Natural killer cell treated with Interleukin-12 subunit alpha and Interleukin-12 subunit beta and Interleukin-15 and Interleukin-18, amount 100 ng/mL, for 72 hours (primary cell): Measurements from ENCODE around the gene KLK2. TPM values are rescaled to one million over a fixed set of nuclear protein-coding genes. Genes with fewer than 3 reads are reported as not detected.

Experiments
- ATAC-seq, 2 donors: fragments of 150-1000 bp; cut with Tn5 transposase in 1 of 2; sonication (Bioruptor Pico), chemical (Tn5 transposase) in 1 of 2; 2 replicates each; pipeline ENCODE4 v1.10.0; 2021
- DNase-seq: peaks from one replicate; pipeline ENCODE4 v3.0.0; 2022; ENCODE audit warnings: low spot score
- H3K27ac Mint-ChIP-seq, 2 donors: 1 replicate in 1 of 2; 2 replicates in 1 of 2; pipeline ENCODE4 v1.8.0; 2022; ENCODE audit warnings: mixed read lengths in 2 of 2, mild to moderate bottlenecking in 1 of 2, moderate library complexity in 1 of 2
- H3K27me3 Mint-ChIP-seq, 2 donors: 1 replicate in 1 of 2; 2 replicates in 1 of 2; pipeline ENCODE4 v1.8.0; 2022; ENCODE audit warnings: mixed read lengths in 2 of 2
- H3K36me3 Mint-ChIP-seq: one replicate; pipeline ENCODE4 v1.8.0; 2022; ENCODE audit warnings: mixed read lengths
- H3K4me1 Mint-ChIP-seq, 2 donors: 1 replicate in 1 of 2; 2 replicates in 1 of 2; pipeline ENCODE4 v1.8.0; 2022; ENCODE audit warnings: low read depth in 2 of 2, mixed read lengths in 2 of 2, mild to moderate bottlenecking in 1 of 2
- H3K4me3 Mint-ChIP-seq: one replicate; pipeline ENCODE4 v1.8.0; 2022; ENCODE audit warnings: mixed read lengths
- H3K9me3 Mint-ChIP-seq: 2 replicates; pipeline ENCODE4 v1.8.0; 2022; ENCODE audit warnings: mixed read lengths
- total RNA-seq, 2 donors: library from RNA; stranded (reverse); gene quantifications; one replicate each; pipeline ENCODE4 v1.2.3, GENCODE V29; 2022

KLK2 gene
- total RNA-seq, 2 donors from 2014 or later = not detected

- ATAC-seq = no peak
- peaks cover 0 to 17% of the 10 kb centered on the region in 2 donors for H3K4me1 Mint-ChIP-seq
- no peaks in the 10 kb centered on the region for H3K9me3 Mint-ChIP-seq
- H3K4me3 Mint-ChIP-seq = no peak overlapping the region
- H3K27me3 Mint-ChIP-seq = peaks cover 30% of the 10 kb centered on the region in 2 donors
- H3K36me3 Mint-ChIP-seq = no peaks in the 10 kb centered on the region
- H3K27ac Mint-ChIP-seq = no peak overlapping the region
- DNase-seq = no peak
These were observed 35.9 kb upstream of the KLK2 start for GRCh38 chr19:50837300-50837699.

GRCh38 chr19:50838239-50838638 lies 35.0 kb upstream of the KLK2 start:
- H3K4me3 Mint-ChIP-seq = no peak overlapping the region
- ATAC-seq (no peak), DNase-seq (no peak)
- peaks cover 1% of the 10 kb centered on the region for H3K36me3 Mint-ChIP-seq
- H3K9me3 Mint-ChIP-seq = peaks cover 2% of the 10 kb centered on the region
- no peak overlapping the region for H3K27ac Mint-ChIP-seq
- peaks cover 24 to 25% of the 10 kb centered on the region in 2 donors for H3K27me3 Mint-ChIP-seq
- peaks cover 0 to 17% of the 10 kb centered on the region in 2 donors for H3K4me1 Mint-ChIP-seq

GRCh38 chr19:50839712-50840655 lies 33.3 kb upstream of the KLK2 start:
- DNase-seq (no peak), ATAC-seq (no peak)
- peaks cover 30 to 31% of the 10 kb centered on the region in 2 donors for H3K27me3 Mint-ChIP-seq
- H3K27ac Mint-ChIP-seq = no peak overlapping the region
- H3K4me1 Mint-ChIP-seq = peaks cover 0 to 17% of the 10 kb centered on the region in 2 donors
- H3K9me3 Mint-ChIP-seq = peaks cover 6% of the 10 kb centered on the region
- H3K36me3 Mint-ChIP-seq = peaks cover 4% of the 10 kb centered on the region
- no peak overlapping the region for H3K4me3 Mint-ChIP-seq

DNA sequence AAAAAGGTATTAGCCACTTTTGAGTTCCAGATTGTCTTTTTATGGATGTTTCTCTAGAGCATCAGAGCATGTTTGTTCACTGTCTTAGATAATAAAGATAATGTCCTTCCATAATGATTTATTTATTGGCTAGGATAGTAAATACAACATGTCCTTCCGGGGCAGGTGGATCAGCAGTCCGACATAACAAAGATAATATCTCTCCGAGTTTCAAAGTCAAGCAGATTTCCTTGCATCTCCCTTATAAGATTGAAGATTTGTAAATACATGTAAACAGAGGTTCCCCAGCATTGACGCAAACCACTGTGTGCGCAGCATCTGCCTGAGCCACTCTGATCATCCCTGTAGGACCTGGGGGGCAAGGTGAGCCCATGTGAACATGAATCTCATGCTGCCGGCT lies 31.1 kb upstream of the KLK2 start:
- Mint-ChIP-seq H3K36me3 (peaks cover 4% of the 10 kb centered on the region), H3K27me3 (peaks cover 26 to 36% of the 10 kb centered on the region in 2 donors), H3K4me1 (peaks cover 0 to 7% of the 10 kb centered on the region in 2 donors), H3K27ac (no peak overlapping the region), H3K9me3 (peaks cover 6% of the 10 kb centered on the region), H3K4me3 (no peak overlapping the region)
- DNase-seq (no peak), ATAC-seq (no peak)

GRCh38 chr19:50843205-50843604 lies 30.0 kb upstream of the KLK2 start:
- Mint-ChIP-seq H3K27ac (no peak overlapping the region), H3K9me3 (peaks cover 6% of the 10 kb centered on the region), H3K4me3 (no peak overlapping the region), H3K27me3 (peaks cover 21 to 31% of the 10 kb centered on the region in 2 donors), H3K4me1 (peaks cover 0 to 2% of the 10 kb centered on the region in 2 donors), H3K36me3 (peaks cover 4% of the 10 kb centered on the region)
- no peak for ATAC-seq
- no peak for DNase-seq

- ATAC-seq = no peak
- Mint-ChIP-seq H3K4me1 (no peaks in the 10 kb centered on the region), H3K36me3 (peaks cover 4% of the 10 kb centered on the region), H3K27ac (no peak overlapping the region), H3K27me3 (peaks cover 20 to 37% of the 10 kb centered on the region in 2 donors), H3K4me3 (no peak overlapping the region), H3K9me3 (peaks cover 6% of the 10 kb centered on the region)
- no peak for DNase-seq
These were observed 29.5 kb upstream of the KLK2 start for GRCh38 chr19:50843701-50844221.

- Mint-ChIP-seq H3K36me3 (peaks cover 4% of the 10 kb centered on the region), H3K27ac (no peak overlapping the region), H3K9me3 (peaks cover 6% of the 10 kb centered on the region), H3K4me3 (no peak overlapping the region), H3K4me1 (no peaks in the 10 kb centered on the region), H3K27me3 (peaks cover 22 to 42% of the 10 kb centered on the region in 2 donors)
- ATAC-seq (no peak), DNase-seq (no peak)
These were observed 28.8 kb upstream of the KLK2 start for GRCh38 chr19:50844296-50844935.

- Mint-ChIP-seq H3K9me3 (no peaks in the 10 kb centered on the region), H3K27ac (no peak overlapping the region), H3K27me3 (peaks cover 24 to 48% of the 10 kb centered on the region in 2 donors), H3K36me3 (no peaks in the 10 kb centered on the region), H3K4me1 (no peaks in the 10 kb centered on the region), H3K4me3 (no peak overlapping the region)
- ATAC-seq (no peak), DNase-seq (no peak)
These were observed 22.5 kb upstream of the KLK2 start for GRCh38 chr19:50850738-50851137.

GRCh38 chr19:50851620-50852019 lies 21.6 kb upstream of the KLK2 start:
- H3K27me3 Mint-ChIP-seq = peaks cover 31 to 55% of the 10 kb centered on the region in 2 donors
- ATAC-seq = no peak
- H3K4me1 Mint-ChIP-seq = no peaks in the 10 kb centered on the region
- H3K4me3 Mint-ChIP-seq = no peak overlapping the region
- H3K36me3 Mint-ChIP-seq = no peaks in the 10 kb centered on the region
- no peak overlapping the region for H3K27ac Mint-ChIP-seq
- no peak for DNase-seq
- H3K9me3 Mint-ChIP-seq = no peaks in the 10 kb centered on the region

DNA sequence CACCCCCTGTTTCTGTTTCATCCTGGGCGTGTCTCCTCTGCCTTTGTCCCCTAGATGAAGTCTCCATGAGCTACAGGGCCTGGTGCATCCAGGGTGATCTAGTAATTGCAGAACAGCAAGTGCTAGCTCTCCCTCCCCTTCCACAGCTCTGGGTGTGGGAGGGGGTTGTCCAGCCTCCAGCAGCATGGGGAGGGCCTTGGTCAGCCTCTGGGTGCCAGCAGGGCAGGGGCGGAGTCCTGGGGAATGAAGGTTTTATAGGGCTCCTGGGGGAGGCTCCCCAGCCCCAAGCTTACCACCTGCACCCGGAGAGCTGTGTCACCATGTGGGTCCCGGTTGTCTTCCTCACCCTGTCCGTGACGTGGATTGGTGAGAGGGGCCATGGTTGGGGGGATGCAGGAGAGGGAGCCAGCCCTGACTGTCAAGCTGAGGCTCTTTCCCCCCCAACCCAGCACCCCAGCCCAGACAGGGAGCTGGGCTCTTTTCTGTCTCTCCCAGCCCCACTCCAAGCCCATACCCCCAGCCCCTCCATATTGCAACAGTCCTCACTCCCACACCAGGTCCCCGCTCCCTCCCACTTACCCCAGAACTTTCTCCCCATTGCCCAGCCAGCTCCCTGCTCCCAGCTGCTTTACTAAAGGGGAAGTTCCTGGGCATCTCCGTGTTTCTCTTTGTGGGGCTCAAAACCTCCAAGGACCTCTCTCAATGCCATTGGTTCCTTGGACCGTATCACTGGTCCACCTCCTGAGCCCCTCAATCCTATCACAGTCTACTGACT lies 18.4 kb upstream of the KLK2 start, which contains the start of gene KLK3:
Gene KLK3, plus strand, starts transcription at position 280 of the 775 bp plus-strand sequence. Its CDS starts 41 bp downstream, at position 321.
- Mint-ChIP-seq H3K27ac (no peak within 1 kb of the TSS), H3K4me1 (no peaks in the 10 kb centered on the region), H3K36me3 (no peaks in the 10 kb centered on the region), H3K27me3 (peaks cover 41 to 55% of the 10 kb centered on the region in 2 donors), H3K9me3 (no peaks in the 10 kb centered on the region), H3K4me3 (no peak within 1 kb of the TSS)
- ATAC-seq (no peak), DNase-seq (no peak)

DNA sequence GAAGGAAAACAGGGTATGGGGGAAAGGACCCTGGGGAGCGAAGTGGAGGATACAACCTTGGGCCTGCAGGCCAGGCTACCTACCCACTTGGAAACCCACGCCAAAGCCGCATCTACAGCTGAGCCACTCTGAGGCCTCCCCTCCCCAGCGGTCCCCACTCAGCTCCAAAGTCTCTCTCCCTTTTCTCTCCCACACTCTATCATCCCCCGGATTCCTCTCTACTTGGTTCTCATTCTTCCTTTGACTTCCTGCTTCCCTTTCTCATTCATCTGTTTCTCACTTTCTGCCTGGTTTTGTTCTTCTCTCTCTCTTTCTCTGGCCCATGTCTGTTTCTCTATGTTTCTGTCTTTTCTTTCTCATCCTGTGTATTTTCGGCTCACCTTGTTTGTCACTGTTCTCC lies 15.9 kb upstream of the KLK2 start:
- no peaks in the 10 kb centered on the region for H3K36me3 Mint-ChIP-seq
- H3K27me3 Mint-ChIP-seq = peaks cover 48 to 63% of the 10 kb centered on the region in 2 donors
- H3K4me3 Mint-ChIP-seq = no peak overlapping the region
- ATAC-seq (no peak), DNase-seq (no peak)
- H3K4me1 Mint-ChIP-seq = no peaks in the 10 kb centered on the region
- H3K9me3 Mint-ChIP-seq = no peaks in the 10 kb centered on the region
- H3K27ac Mint-ChIP-seq = no peak overlapping the region

- no peaks in the 10 kb centered on the region for H3K9me3 Mint-ChIP-seq
- ATAC-seq (no peak), DNase-seq (no peak)
- peaks cover 47 to 71% of the 10 kb centered on the region in 2 donors for H3K27me3 Mint-ChIP-seq
- H3K4me3 Mint-ChIP-seq = no peak overlapping the region
- no peaks in the 10 kb centered on the region for H3K36me3 Mint-ChIP-seq
- H3K27ac Mint-ChIP-seq = no peak overlapping the region
- H3K4me1 Mint-ChIP-seq = no peaks in the 10 kb centered on the region
These were observed 14.4 kb upstream of the KLK2 start for GRCh38 chr19:50858886-50859285.

GRCh38 chr19:50859849-50860248 lies 13.4 kb upstream of the KLK2 start:
- peaks cover 42 to 66% of the 10 kb centered on the region in 2 donors for H3K27me3 Mint-ChIP-seq

More at GRCh38 chr19:50859849-50860248, 13.4 kb upstream of the KLK2 start:
- H3K4me1 Mint-ChIP-seq = no peaks in the 10 kb centered on the region
- H3K27ac Mint-ChIP-seq = no peak overlapping the region
- no peak overlapping the region for H3K4me3 Mint-ChIP-seq
- ATAC-seq = no peak
- H3K9me3 Mint-ChIP-seq = no peaks in the 10 kb centered on the region
- no peaks in the 10 kb centered on the region for H3K36me3 Mint-ChIP-seq
- no peak for DNase-seq
